RCC 7860 (cell line): Measurements from ENCODE around the gene CFAP97D1.

Experiments
- DNase-seq: peaks from one replicate; pipeline ENCODE4 v3.0.0-alpha.2; 2015; ENCODE audit warnings: low spot score
- FAIRE-seq: peaks from 2 replicates; lab custom pipeline; 2012; peaks lifted over from hg19 to GRCh38; lab: Jason Lieb, UNC

The CFAP97D1 gene

DNA sequence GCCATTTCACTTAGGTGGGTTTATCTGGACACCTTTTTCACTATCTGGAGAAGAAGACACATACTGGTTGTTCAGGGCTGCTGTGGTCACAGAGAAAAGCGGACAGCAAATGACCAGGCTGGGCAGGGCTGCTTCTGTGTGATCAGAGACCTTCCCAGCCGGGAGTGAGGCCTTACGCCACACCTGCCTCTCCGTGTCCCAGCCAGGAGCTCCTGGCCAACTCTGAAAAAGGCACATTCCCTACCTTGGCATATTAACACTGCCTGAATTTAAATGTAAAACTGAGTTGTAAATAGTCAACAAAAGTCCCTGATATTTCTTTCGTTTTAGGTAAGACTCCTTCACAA, 12.5 kb upstream of the CFAP97D1 start:
- DNase-seq: no peak
- FAIRE-seq: no peak

DNA sequence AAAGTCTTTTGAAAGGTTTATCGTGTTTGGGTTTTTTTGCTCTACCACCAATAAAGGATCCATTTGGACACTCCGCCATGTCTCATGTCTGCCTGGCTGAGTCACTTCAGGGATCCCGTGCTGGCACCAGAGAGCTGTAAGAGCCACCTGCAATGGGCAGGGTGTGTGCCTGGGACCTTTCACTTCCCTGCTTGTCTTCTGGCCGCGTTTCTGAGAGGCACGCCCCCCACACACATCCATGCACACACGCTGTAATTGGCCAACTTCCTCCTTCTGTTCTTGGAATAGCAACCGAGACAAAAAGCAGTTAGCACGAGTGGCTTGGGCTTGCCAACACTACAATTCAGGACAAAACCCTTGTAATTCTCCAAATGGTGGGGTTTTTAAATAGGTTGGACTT, 11.9 kb upstream of the CFAP97D1 start:
- DNase-seq: no peak
- FAIRE-seq: no peak

DNA sequence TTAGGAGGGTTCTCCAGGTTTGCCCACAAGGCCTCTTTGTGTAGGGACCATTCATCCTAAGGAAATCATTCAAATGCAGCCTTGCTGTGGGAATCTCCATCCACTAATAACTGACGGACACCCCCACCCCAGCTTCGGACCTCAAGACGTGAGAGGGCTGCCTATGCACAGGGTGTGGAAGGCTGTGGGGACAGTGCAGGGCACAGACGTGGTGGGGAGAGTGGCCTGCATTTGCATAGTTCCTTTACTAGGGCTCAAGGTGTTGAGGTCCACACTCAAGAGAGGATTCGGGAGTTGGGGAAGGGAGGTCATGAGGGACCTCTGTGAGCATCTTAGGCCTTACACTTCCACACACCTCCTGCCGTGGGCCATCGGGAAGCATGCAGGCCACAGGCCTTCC, 11.3 kb upstream of the CFAP97D1 start:
- FAIRE-seq (no peak), DNase-seq (no peak)

DNA sequence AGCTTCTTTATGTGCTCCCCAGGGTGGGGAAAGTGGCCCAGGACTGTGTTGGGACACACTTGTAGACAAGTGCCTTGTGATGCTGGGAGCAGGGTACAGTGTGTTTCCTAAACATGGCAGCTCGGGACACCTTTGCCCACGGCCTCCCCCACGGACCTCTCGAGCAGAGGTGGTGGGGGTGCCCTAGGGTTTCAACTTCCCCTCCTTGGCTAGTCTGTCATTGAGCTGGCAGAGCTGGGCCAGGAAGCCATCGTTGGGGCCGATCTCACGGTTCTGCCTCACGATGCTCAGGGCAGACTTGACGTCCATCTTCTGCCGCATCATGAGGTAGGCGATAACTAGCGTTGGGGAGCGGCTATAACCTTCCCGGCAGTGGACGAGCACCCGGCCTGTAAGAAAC, 10.8 kb upstream of the CFAP97D1 start:
- FAIRE-seq: no peak

DNA sequence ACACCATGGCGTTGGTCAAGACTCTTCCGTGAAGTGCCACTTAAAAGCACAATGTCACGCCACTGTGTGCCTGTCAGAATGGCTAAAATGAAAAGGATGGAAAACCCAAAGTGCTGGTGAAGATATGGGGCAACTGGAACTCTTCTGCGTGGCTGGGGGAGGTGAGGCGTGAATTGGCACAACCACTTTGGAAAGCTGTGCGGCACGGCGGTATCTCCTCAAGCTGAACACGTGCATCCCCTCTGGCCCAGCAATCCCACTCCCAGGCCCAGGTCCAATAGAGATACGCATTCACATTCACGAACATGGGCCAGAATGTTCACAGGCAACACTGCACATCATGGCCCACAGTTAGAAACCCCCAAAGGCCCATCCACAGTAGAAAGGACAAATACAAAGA, 10.4 kb upstream of the CFAP97D1 start:
- no peak for FAIRE-seq

More for the DNA sequence above, 10.8 kb upstream of the CFAP97D1 start:
- no peak for DNase-seq

DNA sequence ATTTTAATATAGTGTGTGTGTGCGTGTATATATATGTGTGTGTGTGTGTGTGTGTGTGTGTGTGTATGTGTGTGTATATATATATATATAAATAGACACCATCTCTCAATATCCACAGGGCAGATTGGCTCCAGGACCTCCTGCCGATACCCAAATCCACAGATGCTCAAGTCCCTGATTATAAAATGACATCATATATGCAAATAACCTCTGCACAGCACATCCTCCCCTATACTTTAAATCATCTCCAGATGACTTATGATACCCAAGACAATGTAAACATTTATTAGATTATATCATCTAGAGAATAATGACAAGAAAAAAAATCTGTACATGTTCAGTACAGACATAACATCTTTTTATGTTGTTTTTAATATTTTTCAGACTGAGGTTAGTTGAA, 9.3 kb upstream of the CFAP97D1 start:
- DNase-seq (no peak), FAIRE-seq (no peak)

More for the DNA sequence above, 10.4 kb upstream of the CFAP97D1 start:
- no peak for DNase-seq

DNA sequence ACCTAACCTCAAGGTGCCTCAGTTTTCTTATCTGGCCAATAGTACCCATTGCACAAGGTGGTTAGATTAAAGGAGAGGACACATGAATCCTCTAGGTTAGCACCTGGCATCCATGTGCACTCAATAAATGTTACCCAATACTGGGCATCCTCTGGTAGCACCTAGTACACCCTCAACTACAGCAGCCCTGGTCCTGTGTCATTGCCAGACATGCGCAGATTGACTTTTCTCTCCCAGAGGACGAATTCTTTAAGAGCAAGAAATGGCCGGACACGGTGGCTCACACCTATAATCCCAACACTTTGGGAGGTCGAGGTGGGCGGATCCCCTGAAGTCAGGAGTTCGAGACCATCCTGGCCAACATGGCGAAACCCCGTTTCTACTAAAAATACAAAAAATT, 8.8 kb upstream of the CFAP97D1 start:
- DNase-seq (no peak), FAIRE-seq (no peak)

DNA sequence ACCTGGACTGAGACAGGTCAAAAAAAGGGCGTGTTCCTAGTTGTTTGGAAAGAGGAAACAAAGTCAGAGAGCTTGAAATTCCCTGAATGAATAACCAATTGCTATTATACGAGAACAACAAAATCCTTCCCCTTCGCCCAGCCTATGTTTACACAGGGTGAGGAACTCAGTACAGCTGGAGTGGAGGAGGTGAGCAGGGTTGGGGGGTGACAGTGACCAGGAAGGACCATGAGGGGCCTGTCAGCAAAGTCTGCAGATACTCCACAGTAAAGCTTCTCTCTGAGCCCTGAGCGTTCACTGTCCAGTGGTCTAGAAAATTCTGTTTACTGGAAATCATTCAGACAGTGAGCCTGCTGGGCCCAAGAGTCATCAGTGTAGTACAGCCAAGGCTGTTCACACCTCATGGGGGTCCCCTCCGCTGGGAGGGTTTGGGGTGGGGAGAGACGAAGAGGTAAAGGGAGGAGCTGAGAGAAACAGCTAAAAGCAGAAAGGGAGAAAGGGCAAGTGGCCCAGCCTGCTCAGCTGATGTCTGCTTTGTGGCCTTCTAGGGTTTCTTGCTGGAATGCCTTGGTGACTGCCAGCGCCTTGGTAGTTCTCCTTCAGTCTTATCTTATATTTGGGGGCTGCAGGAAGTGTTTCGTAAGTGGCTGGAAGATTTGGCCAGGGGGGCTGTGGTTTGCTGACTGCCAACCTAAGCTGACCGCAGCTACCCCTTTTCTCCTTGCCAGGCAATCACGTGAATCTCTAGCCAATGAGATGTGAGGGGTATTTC, 7.2 kb upstream of the CFAP97D1 start:
- DNase-seq: no peak
- FAIRE-seq: no peak

DNA sequence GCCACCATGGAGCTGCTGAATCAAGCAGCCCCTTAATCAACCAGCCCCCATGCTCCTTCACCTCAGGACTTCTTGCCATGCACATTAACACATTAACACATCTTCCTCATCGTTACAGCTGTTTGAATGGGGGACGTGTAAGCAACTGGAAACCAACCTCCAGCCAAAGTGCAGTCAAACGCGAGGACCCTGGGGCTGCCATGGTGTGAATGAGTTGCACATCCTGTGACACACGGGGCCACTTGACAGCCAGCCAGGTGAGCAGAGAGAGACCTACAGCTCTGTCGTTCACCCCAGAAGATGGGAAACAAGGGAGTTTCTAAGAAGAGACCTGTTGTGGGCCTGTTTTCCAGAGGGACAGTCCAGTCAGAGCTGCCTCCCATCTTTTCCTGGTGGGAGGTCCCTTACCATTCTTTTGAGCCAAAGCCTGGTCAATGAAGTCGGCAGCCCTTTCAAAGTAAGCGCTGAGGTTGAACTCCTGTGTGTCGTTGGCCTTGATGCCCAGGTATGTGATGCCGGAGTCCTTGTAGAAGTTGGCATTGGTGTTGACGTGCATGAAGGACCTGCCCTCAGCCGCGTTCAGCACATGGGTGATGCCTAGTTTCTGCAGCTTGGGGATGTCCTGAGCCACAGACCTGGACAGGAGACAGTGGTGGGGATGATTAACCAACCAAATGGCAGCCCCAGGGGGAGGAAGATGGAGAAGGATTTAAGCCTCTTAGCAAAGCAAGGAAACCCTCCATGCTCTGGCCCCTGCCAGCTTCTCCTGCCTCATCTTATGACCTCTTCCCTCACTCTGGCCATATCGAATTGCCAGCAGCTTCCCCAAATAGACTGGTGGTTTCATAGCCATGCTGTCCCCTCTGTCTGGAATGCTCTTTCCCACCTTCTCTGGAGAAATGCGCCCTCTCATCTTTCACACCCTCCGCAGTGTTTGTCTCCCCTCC, 5.7 kb upstream of the CFAP97D1 start:
- FAIRE-seq (no peak), DNase-seq (no peak)

DNA sequence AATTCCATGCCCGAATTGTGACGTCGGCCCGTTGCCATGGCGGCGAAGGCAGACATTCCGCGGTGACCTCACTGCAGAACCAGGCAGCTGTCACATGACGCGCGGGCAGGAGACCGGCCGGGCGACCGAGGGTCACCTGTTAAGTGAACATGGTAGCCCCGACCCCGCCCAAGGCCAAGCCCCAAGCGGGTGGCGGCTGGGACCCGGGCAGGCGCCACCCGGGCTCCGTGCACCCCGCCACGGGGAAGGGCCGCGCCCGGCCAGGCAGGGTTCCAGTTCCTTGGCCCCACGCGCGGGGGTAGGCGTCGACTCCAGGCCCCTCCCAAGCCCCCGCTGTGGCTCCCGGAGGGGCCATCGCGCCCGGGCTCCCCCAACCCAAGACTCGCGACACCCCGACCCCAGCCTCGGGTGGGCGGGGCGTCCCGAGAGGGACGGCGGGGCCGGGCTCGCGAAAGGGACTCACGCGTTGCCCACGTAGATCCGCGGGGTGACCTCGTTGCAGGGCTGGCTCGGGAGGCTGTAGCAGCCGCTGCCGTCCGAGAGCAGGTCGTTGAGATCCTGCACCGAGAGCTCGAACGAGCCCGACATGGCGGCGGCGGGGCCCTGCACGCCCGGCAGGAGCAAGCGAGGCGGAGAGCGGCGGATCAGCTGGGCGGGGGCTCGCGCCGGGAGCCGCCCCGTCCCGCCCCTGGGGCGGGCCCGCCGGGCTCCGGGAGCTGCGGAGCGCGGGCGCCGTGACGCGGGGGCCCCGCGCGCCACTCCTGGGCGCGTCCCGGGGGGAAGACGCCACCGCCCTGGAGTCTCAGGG, 1.7 kb upstream of the CFAP97D1 start, which contains the start of gene DUSP3:
DUSP3 (minus strand) TSS at position 641 of the 808 bp plus-strand sequence; CDS start at position 588, 53 bp downstream.
- no peak for FAIRE-seq
- peak; percentile 81 for DNase-seq

DNA sequence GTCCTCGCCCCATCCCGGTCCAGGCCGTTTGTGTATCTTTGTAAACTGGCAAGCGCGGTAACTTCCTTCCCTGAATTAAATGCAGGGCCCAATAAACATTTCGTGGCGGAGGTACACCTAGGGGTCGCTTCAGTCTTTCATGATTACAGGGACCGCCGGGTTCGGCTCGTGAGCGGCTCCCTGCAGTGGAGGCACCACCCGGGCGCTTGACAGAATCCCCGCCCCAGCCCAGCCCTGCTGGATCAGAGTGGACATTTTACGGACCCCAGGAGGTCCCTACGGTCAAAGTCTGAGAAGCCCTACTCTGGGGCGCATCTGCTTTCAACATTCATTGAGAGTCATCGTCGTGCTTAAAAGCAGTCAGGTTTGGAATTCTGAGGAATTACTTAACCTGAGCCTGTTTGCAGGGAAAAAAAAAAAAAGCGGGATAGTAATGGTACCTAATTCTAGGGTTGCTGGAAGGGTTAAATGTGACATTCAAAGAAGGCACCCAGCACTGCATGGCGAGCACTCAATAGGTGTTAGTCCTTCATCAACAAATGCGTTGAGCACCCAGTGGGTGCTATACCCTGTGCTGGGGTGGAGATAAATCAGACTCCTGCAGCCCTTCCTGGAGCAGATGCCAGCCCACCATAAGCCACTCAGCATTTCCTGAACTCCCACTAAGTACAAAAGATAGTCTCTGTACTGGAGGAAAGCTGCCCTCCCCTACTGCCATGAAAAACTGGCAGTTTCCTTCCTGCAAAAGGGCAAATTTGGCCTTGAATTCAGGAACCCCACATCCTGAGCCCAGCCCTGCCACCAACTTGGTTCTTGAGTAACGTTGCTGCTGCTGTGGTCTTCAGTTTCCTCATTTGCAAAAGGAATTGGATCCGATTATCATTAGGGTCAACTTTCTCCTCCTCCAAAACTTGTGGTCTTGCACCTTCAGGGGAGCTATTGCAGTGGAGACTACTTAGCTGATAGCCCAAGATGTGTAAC, 800 bp upstream of the CFAP97D1 start:
- DNase-seq: no peak
- no peak for FAIRE-seq

DNA sequence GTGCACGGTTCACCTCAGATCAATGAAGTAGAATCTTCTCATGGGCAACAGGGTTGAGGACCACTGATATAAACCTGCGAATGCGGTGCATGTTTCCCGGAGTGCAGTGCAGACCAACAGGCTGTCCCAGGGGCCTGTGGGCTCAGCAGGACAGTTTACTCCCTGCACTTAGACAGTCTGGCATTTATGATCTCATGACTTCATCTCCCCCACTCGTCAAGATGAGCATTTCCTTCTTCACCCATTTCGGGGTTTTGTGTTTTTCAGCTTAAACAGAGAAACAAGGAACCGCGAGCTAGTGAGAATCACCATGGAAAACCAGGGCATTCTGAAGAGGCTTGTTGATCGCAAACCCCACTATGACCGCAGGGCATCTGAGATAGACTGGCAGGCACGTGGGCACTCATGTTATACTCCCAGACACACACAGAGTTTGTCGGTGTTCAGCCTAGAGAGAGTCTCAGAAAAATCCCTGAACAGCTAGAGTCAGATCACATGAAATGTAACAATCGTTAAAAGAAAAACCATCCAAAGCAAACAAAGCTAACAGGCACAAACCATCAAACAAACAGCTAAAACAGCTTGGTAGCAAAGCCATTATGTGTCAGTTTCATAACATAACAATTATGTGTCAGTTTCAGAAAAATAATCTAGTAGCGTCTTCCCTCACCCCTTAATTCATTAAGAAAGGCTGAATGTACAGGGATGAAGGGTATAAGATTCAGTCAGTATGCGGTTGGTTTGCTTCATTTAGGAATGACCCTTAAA, 2.9 kb downstream of the CFAP97D1 start:
- no peak for DNase-seq
- FAIRE-seq: no peak

DNA sequence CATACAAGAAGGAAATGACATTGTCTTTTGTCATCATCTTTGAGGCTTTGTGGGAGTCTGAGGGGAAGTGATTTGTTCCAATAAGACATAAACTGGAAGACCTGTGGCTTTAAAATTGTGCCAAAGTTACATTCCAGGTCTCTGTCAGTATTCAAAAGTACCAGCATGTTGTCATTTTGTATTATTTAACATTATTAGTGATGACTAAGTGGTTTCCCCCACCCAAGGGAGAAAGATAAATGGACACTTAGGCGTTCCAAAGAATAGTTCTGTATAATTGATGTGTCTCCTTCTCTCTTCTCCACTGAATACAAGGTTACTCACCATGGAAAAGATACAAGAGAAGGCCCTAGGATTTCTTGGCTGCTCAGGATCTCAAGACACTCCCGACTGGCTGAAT, 3.8 kb downstream of the CFAP97D1 start:
- FAIRE-seq (peak; percentile 50), DNase-seq (peak; percentile 78)

DNA sequence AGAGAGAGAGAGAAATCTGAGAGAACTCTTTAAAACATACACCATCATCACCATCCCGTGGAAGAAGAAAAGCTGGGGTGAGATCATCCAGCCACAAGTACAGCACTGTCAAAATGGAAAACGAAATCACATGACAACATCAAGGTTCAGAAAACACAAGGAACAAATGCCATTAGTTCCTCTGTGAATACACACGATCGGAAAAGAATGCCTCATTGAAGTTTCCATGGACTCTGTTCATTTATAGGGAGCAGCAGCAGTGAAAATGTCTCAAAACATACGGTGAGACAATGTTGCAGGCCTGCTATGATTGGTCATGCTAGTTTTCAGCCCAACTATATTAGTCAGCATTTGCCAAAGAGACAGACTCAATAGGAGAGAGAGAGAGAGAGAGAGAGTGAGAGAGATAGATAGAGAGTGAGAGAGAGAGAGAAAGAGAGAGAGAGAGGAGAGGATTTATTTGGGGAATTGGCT, 4.4 kb downstream of the CFAP97D1 start:
- no peak for FAIRE-seq
- DNase-seq: peak; percentile 37

DNA sequence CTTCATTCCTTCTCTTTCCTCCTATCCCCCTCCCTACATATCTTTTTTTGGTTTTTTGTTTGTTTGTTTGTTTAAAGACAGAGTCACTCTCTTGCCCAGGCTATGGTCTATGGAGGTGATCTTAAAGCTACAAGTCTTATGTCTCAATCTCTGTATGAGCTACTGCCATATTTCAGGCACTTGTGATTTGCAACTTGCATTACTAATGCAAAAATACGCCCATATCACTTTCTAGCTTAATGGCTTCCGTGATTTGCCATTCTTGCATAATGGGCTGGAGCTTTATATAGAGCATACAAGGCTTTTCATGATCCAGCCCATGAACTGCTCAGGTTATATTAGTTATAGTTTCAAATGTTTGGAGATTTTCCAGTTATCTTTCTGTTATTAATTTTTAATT, 7.5 kb downstream of the CFAP97D1 start:
- FAIRE-seq (no peak), DNase-seq (no peak)

DNA sequence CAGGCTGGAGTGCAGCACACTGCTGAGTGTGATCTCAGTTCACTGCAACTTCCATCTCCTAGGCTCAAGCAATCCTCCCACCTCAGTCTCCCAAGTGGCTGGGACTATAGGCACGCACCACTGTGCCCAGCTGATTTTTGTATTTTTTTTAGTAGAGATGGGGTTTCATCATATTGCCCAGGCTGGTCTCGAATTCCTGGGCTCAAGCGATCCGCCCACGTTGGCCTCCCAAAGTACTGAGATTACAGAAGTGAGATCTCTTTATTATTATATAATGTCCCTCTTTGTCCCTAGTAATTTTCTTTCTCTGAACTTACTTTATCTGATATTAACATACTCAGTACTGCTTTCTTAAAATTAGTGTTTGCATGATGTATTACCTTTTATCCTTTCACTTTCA, 8.3 kb downstream of the CFAP97D1 start:
- DNase-seq (no peak), FAIRE-seq (no peak)

DNA sequence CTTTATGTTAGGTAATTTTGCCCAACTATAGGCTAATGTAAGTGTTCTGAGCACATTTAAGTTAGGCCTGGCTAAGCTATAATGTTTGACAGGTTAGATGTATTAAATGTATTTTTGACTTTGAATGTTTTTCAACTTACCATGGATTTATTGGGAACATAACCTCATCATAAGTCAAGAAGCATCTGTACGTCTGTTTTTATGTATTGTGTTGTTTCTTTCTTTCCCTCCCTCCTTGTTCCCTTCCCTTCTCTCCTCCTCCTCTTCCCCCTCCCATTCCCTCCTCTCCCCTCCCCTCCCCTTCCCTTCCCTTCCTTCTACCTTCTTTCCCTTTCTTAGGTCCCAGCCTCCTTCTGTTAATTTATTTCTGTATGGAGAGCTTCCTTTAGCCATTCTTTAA, 9.2 kb downstream of the CFAP97D1 start:
- no peak for DNase-seq
- FAIRE-seq: no peak

DNA sequence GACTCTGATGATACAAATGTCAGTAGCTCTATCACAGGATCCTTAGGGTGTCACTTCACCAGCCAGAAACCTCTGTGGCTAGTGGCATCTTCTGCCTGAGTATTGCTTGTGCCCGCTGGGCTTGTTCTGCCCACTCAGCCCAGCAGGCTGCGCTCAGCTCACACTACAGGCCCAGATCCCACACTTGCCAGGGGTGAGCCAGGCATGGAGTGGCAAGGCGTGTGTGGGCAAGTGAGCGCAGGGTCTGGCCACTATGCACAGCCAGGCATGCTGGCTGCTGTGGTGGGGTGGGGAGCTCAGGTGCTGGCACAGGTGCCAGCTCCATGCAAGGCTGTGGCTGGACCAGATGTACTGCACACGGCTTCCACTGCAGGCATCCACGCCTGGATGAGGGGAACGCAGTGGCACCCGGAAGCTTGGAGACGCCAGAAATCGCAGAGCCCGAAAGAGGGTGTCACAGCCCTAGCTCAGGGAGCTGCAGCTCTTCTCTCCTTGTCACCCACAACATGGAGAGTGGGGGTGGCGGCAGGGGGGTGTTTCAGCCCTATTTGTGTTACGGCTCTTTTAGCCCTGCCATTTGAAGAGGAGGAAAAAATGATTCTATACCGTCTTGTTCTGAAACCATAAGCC, 10.2 kb downstream of the CFAP97D1 start:
- DNase-seq (no peak), FAIRE-seq (no peak)

DNA sequence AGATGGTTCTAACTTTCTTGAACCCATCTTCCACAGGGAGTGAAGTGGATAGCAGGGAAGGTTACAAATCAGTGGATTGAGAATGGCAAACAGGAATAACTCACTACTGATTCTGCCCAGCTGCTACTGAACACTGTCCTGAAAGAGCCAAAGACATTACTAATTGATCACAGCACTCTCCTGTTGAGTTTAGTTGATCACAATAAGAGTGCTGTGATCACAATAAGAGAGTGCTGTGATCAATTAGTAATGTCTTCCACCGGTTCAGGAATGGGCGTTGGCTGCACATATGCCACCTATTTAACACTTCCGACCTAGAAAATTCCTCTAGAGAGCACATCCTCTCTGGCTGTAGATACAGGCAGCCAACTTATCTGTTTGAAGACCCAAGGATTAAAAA, 11.4 kb downstream of the CFAP97D1 start:
- FAIRE-seq: no peak
- no peak for DNase-seq
